ENCODE measurements around the gene OGFOD1.
A peak's percentile ranks its signal among the peaks of the same experiment; 100 is the strongest.
"Not testable (repeated sequence)": the region's sequence is repeated elsewhere in the genome, so short reads cannot be mapped to it uniquely, and the experiment has no call there.

The OGFOD1 gene

GRCh38 chr16:56481468-56482122 lies 30.2 kb downstream of the OGFOD1 start:
- no peak for DNase-seq

GRCh38 chr16:56482683-56483236 lies 31.4 kb downstream of the OGFOD1 start:
- no peak for DNase-seq

DNA sequence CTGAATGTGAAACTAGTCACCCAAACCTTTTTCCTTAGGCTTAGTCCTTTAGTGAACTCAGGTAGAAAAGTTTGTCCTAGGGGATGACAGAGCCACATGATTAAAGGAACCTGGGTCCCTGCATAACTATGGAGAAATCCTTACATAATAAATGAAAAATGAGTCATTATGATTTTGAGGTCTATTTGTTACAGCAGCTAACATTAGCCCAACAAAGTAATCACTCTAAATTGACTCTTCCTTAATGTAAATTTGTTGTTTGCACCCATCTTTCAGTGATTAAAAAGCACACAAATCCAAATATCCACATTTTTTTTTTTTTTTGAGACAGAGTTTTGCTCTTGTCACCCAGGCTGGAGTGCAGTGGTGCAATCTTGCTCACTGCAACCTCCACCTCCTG lies 32.0 kb downstream of the OGFOD1 start:
- DNase-seq: no peak

GRCh38 chr16:56488035-56488434 lies 36.7 kb downstream of the OGFOD1 start:
- DNase-seq: no peak

DNA sequence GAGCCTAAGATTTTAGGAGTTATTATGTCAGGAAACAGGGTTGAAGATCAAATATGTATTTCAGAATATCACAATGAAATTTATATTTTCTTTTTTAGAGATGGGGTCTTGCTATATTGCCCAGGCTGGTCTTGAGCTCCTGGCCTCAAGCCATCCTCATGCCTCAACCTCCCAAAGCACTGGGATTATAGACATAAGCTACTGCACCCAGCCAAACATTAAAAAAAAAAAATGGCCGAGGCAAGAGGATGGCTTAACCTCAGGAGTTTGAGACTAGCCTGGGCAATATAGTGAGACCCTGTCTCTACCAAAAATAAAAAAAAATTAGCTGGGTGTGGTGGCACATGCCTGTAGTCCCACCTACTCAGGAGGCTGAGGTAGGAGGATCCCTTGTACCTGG lies 37.5 kb downstream of the OGFOD1 start:
- DNase-seq: not testable (repeated sequence)

GRCh38 chr16:56491657-56492261 lies 40.4 kb downstream of the OGFOD1 start:
- DNase-seq: no peak

GRCh38 chr16:56493126-56493525 lies 41.8 kb downstream of the OGFOD1 start:
- DNase-seq: no peak

DNA sequence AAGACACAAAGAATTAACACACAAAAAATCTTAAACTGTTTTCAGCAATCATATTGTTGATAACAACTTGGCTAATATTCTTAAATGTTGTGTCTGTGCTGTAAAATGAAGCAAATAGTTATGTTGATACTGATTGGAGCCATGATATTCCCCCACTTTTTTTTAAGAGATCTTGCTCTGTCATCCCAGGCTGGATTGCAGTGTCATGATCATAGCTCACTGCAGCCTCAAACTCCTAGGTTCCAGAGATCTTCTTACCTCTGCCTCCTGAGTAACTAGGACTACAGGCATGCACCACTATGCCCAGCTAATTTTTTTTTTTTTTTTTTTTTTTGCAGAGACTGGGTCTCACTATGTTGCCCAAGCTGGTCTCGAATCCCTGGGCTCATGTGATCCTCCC lies 42.5 kb downstream of the OGFOD1 start:
- no peak for DNase-seq

DNA sequence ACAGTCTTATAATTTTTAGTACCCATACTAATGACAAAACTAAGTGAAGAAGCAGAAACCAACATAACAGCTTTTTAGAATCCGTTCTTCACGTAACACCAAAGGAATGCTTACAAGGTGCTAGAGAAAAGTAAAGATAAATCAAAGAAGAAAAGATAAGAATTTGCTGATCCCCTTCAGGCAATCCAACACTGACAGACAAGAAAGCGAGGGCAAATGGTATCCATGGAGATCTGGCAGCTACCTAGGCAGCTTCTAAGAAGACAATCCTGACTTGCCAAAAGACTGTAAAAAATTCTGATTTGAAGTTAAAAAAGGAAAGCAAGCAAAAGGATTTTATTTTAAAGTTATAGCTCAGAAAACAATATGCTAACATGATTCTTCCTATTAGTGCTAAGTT lies 53.8 kb downstream of the OGFOD1 start:
- DNase-seq: no peak

- no peak for DNase-seq
These were observed 55.6 kb downstream of the OGFOD1 start for GRCh38 chr16:56506941-56507340.

DNA sequence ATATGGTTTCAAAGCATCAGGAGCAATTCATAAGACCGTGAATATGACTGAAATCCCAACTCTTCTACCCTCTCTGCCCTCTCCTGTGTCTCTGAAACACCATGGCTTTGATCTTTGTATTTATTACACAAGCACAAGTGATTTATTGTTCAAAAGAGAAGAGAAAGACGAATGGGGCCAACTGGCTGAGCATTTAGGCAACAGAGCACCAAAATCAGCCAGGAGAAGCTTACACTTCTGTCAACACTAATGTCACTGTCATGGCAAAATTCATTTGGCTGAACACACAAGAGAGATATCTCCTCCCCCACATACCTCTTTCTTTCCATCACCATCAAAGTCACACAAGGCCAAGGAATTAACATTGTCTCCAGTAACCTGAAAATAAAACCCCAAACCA lies 59.2 kb downstream of the OGFOD1 start:
- no peak for DNase-seq

GRCh38 chr16:56512025-56512424 lies 60.7 kb downstream of the OGFOD1 start:
- no peak for DNase-seq

GRCh38 chr16:56513091-56513490 lies 61.7 kb downstream of the OGFOD1 start:
- DNase-seq: no peak

DNA sequence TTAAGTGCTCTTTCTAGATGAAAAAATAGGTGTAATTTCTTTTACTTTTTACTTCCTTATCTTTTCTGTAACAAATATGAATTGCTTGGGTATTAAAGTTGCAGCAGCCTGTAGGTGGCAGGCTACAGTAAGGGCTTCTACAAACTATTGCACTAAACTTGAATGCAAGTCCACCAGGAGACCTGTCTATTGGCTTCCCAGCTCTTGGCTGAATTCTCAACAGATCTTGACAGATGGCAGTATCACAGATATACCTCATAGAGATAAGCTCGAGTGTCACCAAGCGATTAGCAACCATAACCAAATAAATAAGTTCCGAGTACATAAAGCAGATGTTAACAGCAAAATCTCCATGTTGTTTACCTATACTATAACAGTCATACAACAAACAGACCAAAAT lies 62.6 kb downstream of the OGFOD1 start:
- no peak for DNase-seq

GRCh38 chr16:56514845-56515244 lies 63.5 kb downstream of the OGFOD1 start:
- DNase-seq: no peak

GRCh38 chr16:56515665-56516064 lies 64.3 kb downstream of the OGFOD1 start:
- no peak for DNase-seq

DNA sequence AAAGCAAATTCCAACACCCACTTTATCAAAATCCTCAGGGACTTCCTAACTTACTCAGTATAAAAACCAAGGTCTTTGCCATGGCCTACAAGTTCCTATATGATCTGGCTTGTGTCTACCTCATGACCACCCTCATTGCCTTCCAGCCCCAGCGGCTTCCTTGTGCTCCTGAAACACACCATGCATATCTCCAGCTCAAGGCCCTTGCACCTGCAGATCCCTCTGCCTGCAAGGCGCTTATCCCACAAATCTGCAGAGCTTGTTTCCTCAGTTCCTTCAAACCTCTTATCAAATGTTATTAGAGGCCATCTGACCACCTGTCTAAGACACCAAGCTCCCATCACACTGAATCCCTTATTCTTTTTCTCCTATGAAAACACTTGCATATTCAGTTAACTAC lies 65.9 kb downstream of the OGFOD1 start:
- no peak for DNase-seq

GRCh38 chr16:56518425-56518824 lies 67.1 kb downstream of the OGFOD1 start:
- DNase-seq: no peak

GRCh38 chr16:56519459-56520250 lies 68.3 kb downstream of the OGFOD1 start, which contains the start of gene BBS2:
Gene BBS2 (minus strand): TSS chr16:56520024. CDS start chr16:56519862, 162 bp downstream.
- peak; percentile 88 for DNase-seq

DNA sequence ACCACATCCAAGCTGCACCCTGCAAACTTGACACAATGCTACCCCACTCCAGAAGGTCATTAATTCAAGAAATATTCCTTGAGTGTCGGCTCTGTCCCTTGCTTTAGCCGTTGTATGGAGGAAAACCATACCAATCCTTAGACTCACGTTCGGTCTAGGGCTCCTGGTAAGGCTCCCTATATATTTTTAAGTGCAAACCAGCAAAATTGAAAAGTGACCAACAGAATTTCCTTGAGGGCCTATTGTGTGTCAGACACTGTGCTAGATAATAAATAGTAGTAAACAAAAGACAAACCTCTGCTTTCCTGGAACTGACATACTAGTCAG lies 68.9 kb downstream of the OGFOD1 start:
- DNase-seq: no peak

DNA sequence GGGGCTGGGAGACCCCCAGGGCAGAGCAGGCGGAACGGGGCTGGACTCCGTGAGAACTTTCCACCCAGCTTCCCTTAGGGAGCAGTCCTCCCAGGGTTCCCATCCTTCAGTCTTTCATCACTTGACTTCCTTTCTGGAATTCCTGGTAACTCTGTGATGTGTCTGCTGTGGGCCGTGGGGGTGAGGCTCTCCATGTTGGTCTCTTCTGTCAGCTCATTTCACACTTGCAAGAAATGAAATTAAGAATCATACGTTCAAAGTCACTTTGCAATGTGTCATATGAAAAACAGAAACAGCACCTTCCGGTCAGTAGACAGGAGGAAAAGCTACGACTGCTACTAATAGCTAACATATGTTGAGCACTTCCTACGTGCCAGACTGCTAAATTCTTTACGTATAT lies 73.9 kb downstream of the OGFOD1 start:
- DNase-seq: no peak
